Measurements from ENCODE around the gene RAD51B. TPM values are rescaled to one million over a fixed set of nuclear protein-coding genes. Genes with fewer than 3 reads are reported as not detected.

The RAD51B gene
- total RNA-seq, 1 experiment from 2014 or later: 23.3 TPM

DNA sequence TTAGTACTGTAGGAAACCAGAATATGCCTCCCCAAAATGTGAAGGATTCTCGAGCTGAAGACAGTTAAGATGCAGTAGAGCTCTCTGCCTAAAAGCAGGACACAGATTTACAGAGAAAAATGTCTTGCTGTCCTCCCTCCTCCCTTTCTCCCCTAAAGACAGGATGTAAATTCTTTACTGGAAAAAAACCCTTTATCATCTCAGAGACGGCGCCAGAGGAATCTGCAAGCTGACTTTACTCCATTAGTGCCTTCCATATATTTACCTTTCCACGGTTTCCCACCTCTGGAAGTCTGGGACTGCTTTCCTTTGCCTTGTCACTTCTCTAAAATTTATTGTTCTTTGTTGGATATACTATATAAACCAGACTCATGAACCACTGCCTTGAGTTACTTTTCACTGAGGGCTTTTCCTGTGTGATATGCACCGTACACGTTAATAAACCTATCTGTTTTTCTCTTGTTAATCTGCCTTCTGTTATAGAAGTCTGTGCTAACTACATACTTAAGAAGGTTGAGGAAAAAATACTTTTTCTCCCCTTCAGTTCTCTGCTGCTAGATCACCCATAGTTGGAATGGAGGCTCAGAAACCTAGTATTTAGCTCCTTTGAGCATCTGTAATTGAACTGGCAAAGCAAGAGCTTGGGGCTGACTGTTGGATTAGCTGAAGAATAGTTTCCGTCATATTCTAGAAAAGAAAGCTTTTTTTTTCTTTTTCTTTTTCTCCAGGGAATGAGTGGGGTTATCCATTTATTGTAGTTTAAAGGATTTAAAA lies 99.9 kb downstream of the RAD51B start:
- Histone ChIP-seq H3K36me3 (ENCODE audit: insufficient read depth, low read length, poor library complexity, severe bottlenecking) (no peaks in the 10 kb centered on the region), H3K27ac (ENCODE audit: low read depth, low read length, poor library complexity, severe bottlenecking) (no peak overlapping the region), H3K9me3 (ENCODE audit: low read depth, low read length, poor library complexity, severe bottlenecking) (no peaks in the 10 kb centered on the region), H3K4me3 (ENCODE audit: low read depth, low read length, poor library complexity, severe bottlenecking) (no peak overlapping the region), H3K27me3 (replicated peaks; ENCODE audit: insufficient read depth, low read depth, low read length, poor library complexity) (no peaks in the 10 kb centered on the region), H3K4me1 (ENCODE audit: insufficient read depth, low read length, poor library complexity, severe bottlenecking) (no peaks in the 10 kb centered on the region)
- intact Hi-C loops (cut with micrococcal nuclease; ENCODE audit: unreplicated experiment): no loop called here
- DNase-seq (ENCODE audit: low spot score): no peak
- no TSS peak for BruUV-seq (replicated peaks)
- TF ChIP-seq, protein P1, sequence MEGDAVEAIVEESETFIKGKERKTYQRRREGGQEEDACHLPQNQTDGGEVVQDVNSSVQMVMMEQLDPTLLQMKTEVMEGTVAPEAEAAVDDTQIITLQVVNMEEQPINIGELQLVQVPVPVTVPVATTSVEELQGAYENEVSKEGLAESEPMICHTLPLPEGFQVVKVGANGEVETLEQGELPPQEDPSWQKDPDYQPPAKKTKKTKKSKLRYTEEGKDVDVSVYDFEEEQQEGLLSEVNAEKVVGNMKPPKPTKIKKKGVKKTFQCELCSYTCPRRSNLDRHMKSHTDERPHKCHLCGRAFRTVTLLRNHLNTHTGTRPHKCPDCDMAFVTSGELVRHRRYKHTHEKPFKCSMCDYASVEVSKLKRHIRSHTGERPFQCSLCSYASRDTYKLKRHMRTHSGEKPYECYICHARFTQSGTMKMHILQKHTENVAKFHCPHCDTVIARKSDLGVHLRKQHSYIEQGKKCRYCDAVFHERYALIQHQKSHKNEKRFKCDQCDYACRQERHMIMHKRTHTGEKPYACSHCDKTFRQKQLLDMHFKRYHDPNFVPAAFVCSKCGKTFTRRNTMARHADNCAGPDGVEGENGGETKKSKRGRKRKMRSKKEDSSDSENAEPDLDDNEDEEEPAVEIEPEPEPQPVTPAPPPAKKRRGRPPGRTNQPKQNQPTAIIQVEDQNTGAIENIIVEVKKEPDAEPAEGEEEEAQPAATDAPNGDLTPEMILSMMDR (conservative IDR thresholded peaks at IDR 0.05; ENCODE audit: low read depth, low read length): no peak
- no peak for TF ChIP-seq EZH2 (IDR thresholded peaks at IDR 0.05; ENCODE audit: borderline replicate concordance, low read depth, low read length, poor library complexity, severe bottlenecking)
- CTCF ChIA-PET: interaction anchor here (0.7 kb wide), 1 partner anchor 15 kb away, joined by 3 read pairs; no protein-coding TSS in a partner anchor
- POLR2A ChIA-PET (ENCODE audit: low non-redundant PET): no interaction called here

DNA sequence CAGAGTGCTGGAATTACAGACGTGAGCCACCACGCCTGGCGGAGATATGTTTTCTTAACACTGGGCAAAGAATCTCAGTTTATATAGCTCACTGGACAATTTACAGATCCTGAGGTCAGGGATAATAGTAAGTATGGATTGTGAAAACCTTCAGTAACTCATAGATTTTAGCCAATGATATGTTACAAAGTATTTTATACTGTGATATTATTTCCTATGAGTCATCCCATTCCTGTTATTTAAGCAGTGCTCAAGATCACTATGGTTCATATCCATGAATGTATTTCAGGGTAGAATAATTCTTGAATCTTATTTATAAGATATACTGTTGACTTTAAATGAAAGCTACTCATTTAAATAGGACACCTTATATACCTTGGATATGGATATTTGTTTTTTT lies 107.2 kb downstream of the RAD51B start:
- Histone ChIP-seq H3K4me3 (ENCODE audit: low read depth, low read length, poor library complexity, severe bottlenecking) (no peak overlapping the region), H3K36me3 (ENCODE audit: insufficient read depth, low read length, poor library complexity, severe bottlenecking) (no peaks in the 10 kb centered on the region), H3K27me3 (replicated peaks; ENCODE audit: insufficient read depth, low read depth, low read length, poor library complexity) (no peaks in the 10 kb centered on the region), H3K4me1 (ENCODE audit: insufficient read depth, low read length, poor library complexity, severe bottlenecking) (no peaks in the 10 kb centered on the region), H3K9me3 (ENCODE audit: low read depth, low read length, poor library complexity, severe bottlenecking) (peaks cover 4% of the 10 kb centered on the region), H3K27ac (ENCODE audit: low read depth, low read length, poor library complexity, severe bottlenecking) (no peak overlapping the region)
- ChIA-PET POLR2A (ENCODE audit: low non-redundant PET) (no interaction called here), CTCF (no interaction called here)
- intact Hi-C loops (cut with micrococcal nuclease; ENCODE audit: unreplicated experiment): no loop called here
- no TSS peak for BruUV-seq (replicated peaks)
- TF ChIP-seq EZH2 (IDR thresholded peaks at IDR 0.05; ENCODE audit: borderline replicate concordance, low read depth, low read length, poor library complexity, severe bottlenecking): no peak
- TF ChIP-seq, protein P1 (conservative IDR thresholded peaks at IDR 0.05; ENCODE audit: low read depth, low read length): no peak
- no peak for DNase-seq (ENCODE audit: low spot score)

DNA sequence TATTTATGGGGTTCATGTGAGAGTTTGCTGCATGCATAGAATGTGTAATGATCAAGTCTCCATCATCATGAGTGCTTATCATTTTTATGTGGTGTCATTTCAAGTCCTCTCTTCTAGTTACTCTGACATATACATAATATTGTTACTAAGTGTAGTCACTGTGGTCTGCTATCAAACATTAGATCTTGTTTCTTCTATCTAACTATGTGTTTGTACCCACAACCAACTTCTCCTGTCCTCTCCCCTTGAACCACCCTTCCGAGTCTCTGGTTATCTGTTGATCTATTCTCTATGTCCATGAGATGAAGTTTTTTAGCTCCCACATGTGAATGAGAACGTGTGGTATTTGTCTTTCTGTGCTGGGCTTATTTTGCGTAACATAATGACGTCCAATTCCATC lies 107.7 kb downstream of the RAD51B start:
- Histone ChIP-seq H3K27me3 (replicated peaks; ENCODE audit: insufficient read depth, low read depth, low read length, poor library complexity) (no peaks in the 10 kb centered on the region), H3K27ac (ENCODE audit: low read depth, low read length, poor library complexity, severe bottlenecking) (no peak overlapping the region), H3K4me3 (ENCODE audit: low read depth, low read length, poor library complexity, severe bottlenecking) (no peak overlapping the region), H3K4me1 (ENCODE audit: insufficient read depth, low read length, poor library complexity, severe bottlenecking) (no peaks in the 10 kb centered on the region), H3K36me3 (ENCODE audit: insufficient read depth, low read length, poor library complexity, severe bottlenecking) (no peaks in the 10 kb centered on the region), H3K9me3 (ENCODE audit: low read depth, low read length, poor library complexity, severe bottlenecking) (peaks cover 4% of the 10 kb centered on the region)
- DNase-seq (ENCODE audit: low spot score): no peak
- no TSS peak for BruUV-seq (replicated peaks)
- TF ChIP-seq, protein P1 (conservative IDR thresholded peaks at IDR 0.05; ENCODE audit: low read depth, low read length): no peak
- TF ChIP-seq EZH2 (IDR thresholded peaks at IDR 0.05; ENCODE audit: borderline replicate concordance, low read depth, low read length, poor library complexity, severe bottlenecking): no peak
- ChIA-PET POLR2A (ENCODE audit: low non-redundant PET) (no interaction called here), CTCF (no interaction called here)
- intact Hi-C loops (cut with micrococcal nuclease; ENCODE audit: unreplicated experiment): no loop called here

Measured in A673 (cell line).